Parathyroid adenoma (tissue), 2 donors: Measurements from ENCODE around the gene CCR5.

Experiments
- H2AFZ ChIP-seq: fragments of 300-600 bp; sonication (generic); one replicate; pipeline ENCODE4 v1.7.0; 2017; ENCODE audit warnings: antibody characterized with exemption, mild to moderate bottlenecking
- H3K27ac ChIP-seq: fragments of 300-600 bp; sonication (generic); one replicate; pipeline ENCODE4 v1.7.0; 2017
- H3K27me3 ChIP-seq: fragments of 300-600 bp; sonication (generic); one replicate; pipeline ENCODE4 v1.7.0; 2017; ENCODE audit warnings: low read length; ENCODE audit not compliant: control insufficient read depth, insufficient read depth
- H3K36me3 ChIP-seq: fragments of 300-600 bp; sonication (generic); one replicate; pipeline ENCODE4 v1.7.0; 2017; ENCODE audit warnings: low read length; ENCODE audit not compliant: control insufficient read depth, insufficient read depth
- H3K4me1 ChIP-seq: fragments of 300-600 bp; sonication (generic); one replicate; pipeline ENCODE4 v1.7.0; 2017; ENCODE audit warnings: control low read depth
- H3K4me2 ChIP-seq: fragments of 300-600 bp; sonication (generic); one replicate; pipeline ENCODE4 v1.7.0; 2017; ENCODE audit warnings: low read length
- H3K4me3 ChIP-seq: fragments of 300-600 bp; sonication (generic); one replicate; pipeline ENCODE4 v1.7.0; 2017; ENCODE audit warnings: low read depth, low read length
- H3K79me2 ChIP-seq: fragments of 300-600 bp; sonication (generic); one replicate; pipeline ENCODE4 v1.7.0; 2017; ENCODE audit warnings: control low read depth
- H3K9ac ChIP-seq: fragments of 300-600 bp; sonication (generic); one replicate; pipeline ENCODE4 v1.7.0; 2017; ENCODE audit warnings: mild to moderate bottlenecking
- H3K9me3 ChIP-seq: fragments of 300-600 bp; sonication (generic); one replicate; pipeline ENCODE4 v1.7.0; 2017; ENCODE audit warnings: low read length; ENCODE audit not compliant: control insufficient read depth
- TF ChIP-seq, protein P1 (sequence below): fragments of 300-600 bp; sonication (generic); IDR thresholded peaks from one replicate; pipeline ENCODE4 v1.7.0; 2017; ENCODE audit warnings: antibody characterized with exemption, mild to moderate bottlenecking
- donor health status: primary hyperparathyroidism.

The CCR5 gene

DNA sequence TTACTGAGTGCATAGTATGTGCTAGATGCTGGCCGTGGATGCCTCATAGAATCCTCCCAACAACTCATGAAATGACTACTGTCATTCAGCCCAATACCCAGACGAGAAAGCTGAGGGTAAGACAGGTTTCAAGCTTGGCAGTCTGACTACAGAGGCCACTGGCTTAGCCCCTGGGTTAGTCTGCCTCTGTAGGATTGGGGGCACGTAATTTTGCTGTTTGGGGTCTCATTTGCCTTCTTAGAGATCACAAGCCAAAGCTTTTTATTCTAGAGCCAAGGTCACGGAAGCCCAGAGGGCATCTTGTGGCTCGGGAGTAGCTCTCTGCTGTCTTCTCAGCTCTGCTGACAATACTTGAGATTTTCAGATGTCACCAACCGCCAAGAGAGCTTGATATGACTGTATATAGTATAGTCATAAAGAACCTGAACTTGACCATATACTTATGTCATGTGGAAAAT lies 1.0 kb upstream of the CCR5 start:
- H3K36me3 ChIP-seq = no peaks in the 10 kb centered on the region
- no peak overlapping the region for H3K4me3 ChIP-seq
- TF ChIP-seq, protein P1, sequence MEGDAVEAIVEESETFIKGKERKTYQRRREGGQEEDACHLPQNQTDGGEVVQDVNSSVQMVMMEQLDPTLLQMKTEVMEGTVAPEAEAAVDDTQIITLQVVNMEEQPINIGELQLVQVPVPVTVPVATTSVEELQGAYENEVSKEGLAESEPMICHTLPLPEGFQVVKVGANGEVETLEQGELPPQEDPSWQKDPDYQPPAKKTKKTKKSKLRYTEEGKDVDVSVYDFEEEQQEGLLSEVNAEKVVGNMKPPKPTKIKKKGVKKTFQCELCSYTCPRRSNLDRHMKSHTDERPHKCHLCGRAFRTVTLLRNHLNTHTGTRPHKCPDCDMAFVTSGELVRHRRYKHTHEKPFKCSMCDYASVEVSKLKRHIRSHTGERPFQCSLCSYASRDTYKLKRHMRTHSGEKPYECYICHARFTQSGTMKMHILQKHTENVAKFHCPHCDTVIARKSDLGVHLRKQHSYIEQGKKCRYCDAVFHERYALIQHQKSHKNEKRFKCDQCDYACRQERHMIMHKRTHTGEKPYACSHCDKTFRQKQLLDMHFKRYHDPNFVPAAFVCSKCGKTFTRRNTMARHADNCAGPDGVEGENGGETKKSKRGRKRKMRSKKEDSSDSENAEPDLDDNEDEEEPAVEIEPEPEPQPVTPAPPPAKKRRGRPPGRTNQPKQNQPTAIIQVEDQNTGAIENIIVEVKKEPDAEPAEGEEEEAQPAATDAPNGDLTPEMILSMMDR = no peak
- no peak overlapping the region for H2AFZ ChIP-seq
- no peak overlapping the region for H3K9ac ChIP-seq
- H3K27me3 ChIP-seq = no peaks in the 10 kb centered on the region
- no peaks in the 10 kb centered on the region for H3K79me2 ChIP-seq
- no peak overlapping the region for H3K27ac ChIP-seq
- no peaks in the 10 kb centered on the region for H3K4me1 ChIP-seq
- H3K4me2 ChIP-seq = no peak overlapping the region
- H3K9me3 ChIP-seq = no peaks in the 10 kb centered on the region

DNA sequence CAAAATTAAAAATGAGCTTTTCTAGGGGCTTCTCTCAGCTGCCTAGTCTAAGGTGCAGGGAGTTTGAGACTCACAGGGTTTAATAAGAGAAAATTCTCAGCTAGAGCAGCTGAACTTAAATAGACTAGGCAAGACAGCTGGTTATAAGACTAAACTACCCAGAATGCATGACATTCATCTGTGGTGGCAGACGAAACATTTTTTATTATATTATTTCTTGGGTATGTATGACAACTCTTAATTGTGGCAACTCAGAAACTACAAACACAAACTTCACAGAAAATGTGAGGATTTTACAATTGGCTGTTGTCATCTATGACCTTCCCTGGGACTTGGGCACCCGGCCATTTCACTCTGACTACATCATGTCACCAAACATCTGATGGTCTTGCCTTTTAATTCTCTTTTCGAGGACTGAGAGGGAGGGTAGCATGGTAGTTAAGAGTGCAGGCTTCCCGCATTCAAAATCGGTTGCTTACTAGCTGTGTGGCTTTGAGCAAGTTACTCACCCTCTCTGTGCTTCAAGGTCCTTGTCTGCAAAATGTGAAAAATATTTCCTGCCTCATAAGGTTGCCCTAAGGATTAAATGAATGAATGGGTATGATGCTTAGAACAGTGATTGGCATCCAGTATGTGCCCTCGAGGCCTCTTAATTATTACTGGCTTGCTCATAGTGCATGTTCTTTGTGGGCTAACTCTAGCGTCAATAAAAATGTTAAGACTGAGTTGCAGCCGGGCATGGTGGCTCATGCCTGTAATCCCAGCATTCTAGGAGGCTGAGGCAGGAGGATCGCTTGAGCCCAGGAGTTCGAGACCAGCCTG lies 984 bp downstream of the CCR5 start:
- no peaks in the 10 kb centered on the region for H3K9me3 ChIP-seq
- H2AFZ ChIP-seq = no peak overlapping the region
- TF ChIP-seq, protein P1 = no peak
- no peak overlapping the region for H3K4me3 ChIP-seq
- H3K27ac ChIP-seq = no peak overlapping the region
- no peak overlapping the region for H3K4me2 ChIP-seq
- H3K4me1 ChIP-seq = no peaks in the 10 kb centered on the region
- H3K27me3 ChIP-seq = no peaks in the 10 kb centered on the region
- H3K9ac ChIP-seq = no peak overlapping the region
- no peaks in the 10 kb centered on the region for H3K79me2 ChIP-seq
- H3K36me3 ChIP-seq = no peaks in the 10 kb centered on the region

DNA sequence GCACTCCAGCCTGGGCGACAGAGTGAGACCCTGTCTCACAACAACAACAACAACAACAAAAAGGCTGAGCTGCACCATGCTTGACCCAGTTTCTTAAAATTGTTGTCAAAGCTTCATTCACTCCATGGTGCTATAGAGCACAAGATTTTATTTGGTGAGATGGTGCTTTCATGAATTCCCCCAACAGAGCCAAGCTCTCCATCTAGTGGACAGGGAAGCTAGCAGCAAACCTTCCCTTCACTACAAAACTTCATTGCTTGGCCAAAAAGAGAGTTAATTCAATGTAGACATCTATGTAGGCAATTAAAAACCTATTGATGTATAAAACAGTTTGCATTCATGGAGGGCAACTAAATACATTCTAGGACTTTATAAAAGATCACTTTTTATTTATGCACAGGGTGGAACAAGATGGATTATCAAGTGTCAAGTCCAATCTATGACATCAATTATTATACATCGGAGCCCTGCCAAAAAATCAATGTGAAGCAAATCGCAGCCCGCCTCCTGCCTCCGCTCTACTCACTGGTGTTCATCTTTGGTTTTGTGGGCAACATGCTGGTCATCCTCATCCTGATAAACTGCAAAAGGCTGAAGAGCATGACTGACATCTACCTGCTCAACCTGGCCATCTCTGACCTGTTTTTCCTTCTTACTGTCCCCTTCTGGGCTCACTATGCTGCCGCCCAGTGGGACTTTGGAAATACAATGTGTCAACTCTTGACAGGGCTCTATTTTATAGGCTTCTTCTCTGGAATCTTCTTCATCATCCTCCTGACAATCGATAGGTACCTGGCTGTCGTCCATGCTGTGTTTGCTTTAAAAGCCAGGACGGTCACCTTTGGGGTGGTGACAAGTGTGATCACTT lies 2.0 kb downstream of the CCR5 start:
- Histone ChIP-seq H3K36me3 (no peaks in the 10 kb centered on the region), H3K27me3 (no peaks in the 10 kb centered on the region), H3K9me3 (no peaks in the 10 kb centered on the region), H2AFZ (no peak overlapping the region), H3K4me2 (no peak overlapping the region), H3K4me3 (no peak overlapping the region), H3K79me2 (no peaks in the 10 kb centered on the region), H3K9ac (no peak overlapping the region), H3K4me1 (no peaks in the 10 kb centered on the region), H3K27ac (no peak overlapping the region)
- TF ChIP-seq, protein P1 = no peak

DNA sequence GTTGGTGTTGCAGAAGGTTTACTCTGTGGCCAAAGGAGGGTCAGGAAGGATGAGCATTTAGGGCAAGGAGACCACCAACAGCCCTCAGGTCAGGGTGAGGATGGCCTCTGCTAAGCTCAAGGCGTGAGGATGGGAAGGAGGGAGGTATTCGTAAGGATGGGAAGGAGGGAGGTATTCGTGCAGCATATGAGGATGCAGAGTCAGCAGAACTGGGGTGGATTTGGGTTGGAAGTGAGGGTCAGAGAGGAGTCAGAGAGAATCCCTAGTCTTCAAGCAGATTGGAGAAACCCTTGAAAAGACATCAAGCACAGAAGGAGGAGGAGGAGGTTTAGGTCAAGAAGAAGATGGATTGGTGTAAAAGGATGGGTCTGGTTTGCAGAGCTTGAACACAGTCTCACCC lies 4.0 kb downstream of the CCR5 start:
- no peaks in the 10 kb centered on the region for H3K9me3 ChIP-seq
- no peak overlapping the region for H3K27ac ChIP-seq
- H3K4me1 ChIP-seq = no peaks in the 10 kb centered on the region
- H3K36me3 ChIP-seq = no peaks in the 10 kb centered on the region
- H3K9ac ChIP-seq = no peak overlapping the region
- no peak overlapping the region for H2AFZ ChIP-seq
- no peaks in the 10 kb centered on the region for H3K27me3 ChIP-seq
- H3K79me2 ChIP-seq = no peaks in the 10 kb centered on the region
- no peak overlapping the region for H3K4me2 ChIP-seq
- no peak overlapping the region for H3K4me3 ChIP-seq
- TF ChIP-seq, protein P1 = no peak
